Neural cell (in vitro differentiated cells): ENCODE results near the gene ATP11B. TPM values are rescaled to one million over a fixed set of nuclear protein-coding genes. Genes with fewer than 3 reads are reported as not detected.

ENCODE experiments used
- H2AFZ ChIP-seq: fragments of 200-600, 300-800 bp; sonication (generic), shearing (Covaris generic); 2 replicates; pipeline ENCODE4 v1.6.0; 2014; ENCODE audit warnings: low read depth, mild to moderate bottlenecking, antibody characterized with exemption, low read length, moderate library complexity
- H3F3A ChIP-seq: fragments of 200-600 bp; shearing (Covaris generic); 2 replicates; pipeline ENCODE4 v1.6.1; 2016; ENCODE audit warnings: mild to moderate bottlenecking, moderate library complexity, mixed read lengths, antibody characterized with exemption, low read length; ENCODE audit not compliant: insufficient read depth, poor library complexity, severe bottlenecking
- H3K27ac ChIP-seq: fragments of 200-600, 300-800 bp; sonication (generic), shearing (Covaris generic); 2 replicates; pipeline ENCODE4 v1.5.1; 2014; ENCODE audit warnings: mild to moderate bottlenecking, low read length, moderate library complexity
- H3K27me3 ChIP-seq: fragments of 300-800, 200-600 bp; sonication (generic), shearing (Covaris generic); 2 replicates; pipeline ENCODE4 v1.6.0; 2014; ENCODE audit warnings: mild to moderate bottlenecking, low read depth, low read length, moderate library complexity; ENCODE audit not compliant: insufficient read depth
- H3K36me3 ChIP-seq: fragments of 300-800, 200-600 bp; sonication (generic), shearing (Covaris generic); 2 replicates; pipeline ENCODE4 v1.5.1; 2014; ENCODE audit warnings: mild to moderate bottlenecking, antibody characterized with exemption, low read length, moderate library complexity; ENCODE audit not compliant: insufficient read depth
- H3K4me2 ChIP-seq: fragments of 300-800, 200-600 bp; sonication (generic), shearing (Covaris generic); 2 replicates; pipeline ENCODE4 v1.6.0; 2014; ENCODE audit warnings: mild to moderate bottlenecking, low read length
- H3K4me3 ChIP-seq: fragments of 300-800, 200-600 bp; sonication (generic), shearing (Covaris generic); 2 replicates; pipeline ENCODE4 v1.5.1; 2014; ENCODE audit warnings: mild to moderate bottlenecking, low read length, moderate library complexity
- H3K79me2 ChIP-seq: fragments of 200-600 bp; shearing (Covaris generic); replicated peaks from 2 replicates; pipeline ENCODE4 v1.6.0; 2014; ENCODE audit warnings: mild to moderate bottlenecking, low read length, moderate library complexity; ENCODE audit not compliant: insufficient read depth
- H3K9ac ChIP-seq: fragments of 300-800, 200-600 bp; sonication (generic), shearing (Covaris generic); 2 replicates; pipeline ENCODE4 v1.6.1; 2016; ENCODE audit warnings: mild to moderate bottlenecking, low read length, mixed read lengths
- H3K9me2 ChIP-seq: fragments of 200-600 bp; shearing (Covaris generic); 2 replicates; pipeline ENCODE4 v1.6.1; 2016; ENCODE audit warnings: mild to moderate bottlenecking, low read length, mixed read lengths; ENCODE audit not compliant: insufficient read depth
- H3K9me3 ChIP-seq: fragments of 200-600, 300-800 bp; sonication (generic), shearing (Covaris generic); 2 replicates; pipeline ENCODE4 v1.6.1; 2016; ENCODE audit warnings: mild to moderate bottlenecking, mixed run types, low read length, moderate library complexity, mixed read lengths
- H4K20me1 ChIP-seq: fragments of 200-600 bp; shearing (Covaris generic); 2 replicates; pipeline ENCODE4 v1.6.1; 2016; ENCODE audit warnings: mild to moderate bottlenecking, mixed run types; ENCODE audit not compliant: insufficient read depth
- EP300 ChIP-seq: fragments of 450-650 bp; conservative IDR thresholded peaks from 2 replicates; pipeline ENCODE4 v1.6.1; 2014; ENCODE audit warnings: antibody characterized with exemption, mild to moderate bottlenecking, moderate library complexity; ENCODE audit not compliant: poor library complexity, severe bottlenecking
- EZH2 ChIP-seq: fragments of 200-600, 300-800 bp; shearing (Covaris generic), sonication (generic); IDR thresholded peaks from 2 replicates; pipeline ENCODE4 v1.6.1; 2014; ENCODE audit warnings: antibody characterized with exemption, low read length, borderline replicate concordance, mild to moderate bottlenecking; ENCODE audit not compliant: insufficient read depth, poor library complexity, severe bottlenecking
- MXI1 ChIP-seq: fragments of 450-650 bp; conservative IDR thresholded peaks from 2 replicates; pipeline ENCODE4 v1.6.1; 2014; ENCODE audit warnings: antibody characterized with exemption, mild to moderate bottlenecking; ENCODE audit not compliant: poor library complexity, severe bottlenecking
- POLR2AphosphoS5 ChIP-seq: IDR thresholded peaks from 2 replicates; pipeline ENCODE4 v1.6.1; 2012
- RAD21 ChIP-seq: fragments of 450-650 bp; conservative IDR thresholded peaks from 2 replicates; pipeline ENCODE4 v1.6.1; 2014; ENCODE audit warnings: antibody characterized with exemption, mild to moderate bottlenecking, moderate library complexity
- SMC3 ChIP-seq: fragments of 450-650 bp; conservative IDR thresholded peaks from 2 replicates; pipeline ENCODE4 v1.6.1; 2014; ENCODE audit warnings: antibody characterized with exemption, mild to moderate bottlenecking, moderate library complexity; ENCODE audit not compliant: poor library complexity
- TAF1 ChIP-seq: IDR thresholded peaks from 2 replicates; pipeline ENCODE4 v1.6.1; 2012; ENCODE audit warnings: low read depth
- polyA plus RNA-seq: library from polyadenylated mRNA; depleted of rRNA; stranded (reverse); fragments of >200 nt; gene quantifications from 2 replicates; pipeline ENCODE4 v1.2.3, GENCODE V29; 2014
- TF ChIP-seq, protein P1 (sequence below): IDR thresholded peaks from 2 replicates; pipeline ENCODE4 v1.6.1; 2012; ENCODE audit warnings: borderline replicate concordance
- TF ChIP-seq, protein P2 (sequence below): fragments of 450-650 bp; IDR thresholded peaks from 2 replicates; pipeline ENCODE4 v1.5.1; 2014; ENCODE audit warnings: antibody characterized with exemption, mild to moderate bottlenecking, moderate library complexity; ENCODE audit not compliant: poor library complexity, severe bottlenecking

The ATP11B gene
- polyA plus RNA-seq, 1 donor from 2014 or later = 31.2 TPM

DNA sequence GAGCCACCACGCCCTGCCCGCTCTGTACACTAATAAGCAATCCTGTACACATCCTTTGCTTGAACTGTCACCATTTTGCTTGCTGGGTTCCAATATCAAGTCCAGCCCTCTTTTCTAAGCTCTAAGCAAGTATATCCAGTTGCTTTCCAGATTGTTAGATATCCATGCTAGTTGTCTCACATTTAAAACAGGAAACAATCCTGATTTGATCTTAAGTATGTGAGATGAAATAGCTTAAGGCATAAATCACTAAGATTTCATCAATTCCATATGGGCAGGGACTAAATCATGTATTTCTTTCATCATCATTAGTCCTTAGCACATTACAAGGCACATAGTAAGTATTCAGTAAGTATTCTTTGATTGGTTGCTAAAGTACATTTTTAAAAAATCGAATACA, 16.2 kb downstream of the ATP11B start:
- H3K36me3 ChIP-seq = no peaks in the 10 kb centered on the region
- H3K4me3 ChIP-seq = no peak overlapping the region
- no peaks in the 10 kb centered on the region for H3F3A ChIP-seq
- H4K20me1 ChIP-seq = no peaks in the 10 kb centered on the region
- H3K27ac ChIP-seq = no peak overlapping the region
- peaks cover 37% of the 10 kb centered on the region for H3K79me2 ChIP-seq
- TF ChIP-seq, protein P1, sequence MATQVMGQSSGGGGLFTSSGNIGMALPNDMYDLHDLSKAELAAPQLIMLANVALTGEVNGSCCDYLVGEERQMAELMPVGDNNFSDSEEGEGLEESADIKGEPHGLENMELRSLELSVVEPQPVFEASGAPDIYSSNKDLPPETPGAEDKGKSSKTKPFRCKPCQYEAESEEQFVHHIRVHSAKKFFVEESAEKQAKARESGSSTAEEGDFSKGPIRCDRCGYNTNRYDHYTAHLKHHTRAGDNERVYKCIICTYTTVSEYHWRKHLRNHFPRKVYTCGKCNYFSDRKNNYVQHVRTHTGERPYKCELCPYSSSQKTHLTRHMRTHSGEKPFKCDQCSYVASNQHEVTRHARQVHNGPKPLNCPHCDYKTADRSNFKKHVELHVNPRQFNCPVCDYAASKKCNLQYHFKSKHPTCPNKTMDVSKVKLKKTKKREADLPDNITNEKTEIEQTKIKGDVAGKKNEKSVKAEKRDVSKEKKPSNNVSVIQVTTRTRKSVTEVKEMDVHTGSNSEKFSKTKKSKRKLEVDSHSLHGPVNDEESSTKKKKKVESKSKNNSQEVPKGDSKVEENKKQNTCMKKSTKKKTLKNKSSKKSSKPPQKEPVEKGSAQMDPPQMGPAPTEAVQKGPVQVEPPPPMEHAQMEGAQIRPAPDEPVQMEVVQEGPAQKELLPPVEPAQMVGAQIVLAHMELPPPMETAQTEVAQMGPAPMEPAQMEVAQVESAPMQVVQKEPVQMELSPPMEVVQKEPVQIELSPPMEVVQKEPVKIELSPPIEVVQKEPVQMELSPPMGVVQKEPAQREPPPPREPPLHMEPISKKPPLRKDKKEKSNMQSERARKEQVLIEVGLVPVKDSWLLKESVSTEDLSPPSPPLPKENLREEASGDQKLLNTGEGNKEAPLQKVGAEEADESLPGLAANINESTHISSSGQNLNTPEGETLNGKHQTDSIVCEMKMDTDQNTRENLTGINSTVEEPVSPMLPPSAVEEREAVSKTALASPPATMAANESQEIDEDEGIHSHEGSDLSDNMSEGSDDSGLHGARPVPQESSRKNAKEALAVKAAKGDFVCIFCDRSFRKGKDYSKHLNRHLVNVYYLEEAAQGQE = no peak
- TF ChIP-seq TAF1 (no peak), MXI1 (no peak), EZH2 (no peak), POLR2AphosphoS5 (no peak), SMC3 (no peak), RAD21 (no peak), EP300 (no peak)
- TF ChIP-seq, protein P2, sequence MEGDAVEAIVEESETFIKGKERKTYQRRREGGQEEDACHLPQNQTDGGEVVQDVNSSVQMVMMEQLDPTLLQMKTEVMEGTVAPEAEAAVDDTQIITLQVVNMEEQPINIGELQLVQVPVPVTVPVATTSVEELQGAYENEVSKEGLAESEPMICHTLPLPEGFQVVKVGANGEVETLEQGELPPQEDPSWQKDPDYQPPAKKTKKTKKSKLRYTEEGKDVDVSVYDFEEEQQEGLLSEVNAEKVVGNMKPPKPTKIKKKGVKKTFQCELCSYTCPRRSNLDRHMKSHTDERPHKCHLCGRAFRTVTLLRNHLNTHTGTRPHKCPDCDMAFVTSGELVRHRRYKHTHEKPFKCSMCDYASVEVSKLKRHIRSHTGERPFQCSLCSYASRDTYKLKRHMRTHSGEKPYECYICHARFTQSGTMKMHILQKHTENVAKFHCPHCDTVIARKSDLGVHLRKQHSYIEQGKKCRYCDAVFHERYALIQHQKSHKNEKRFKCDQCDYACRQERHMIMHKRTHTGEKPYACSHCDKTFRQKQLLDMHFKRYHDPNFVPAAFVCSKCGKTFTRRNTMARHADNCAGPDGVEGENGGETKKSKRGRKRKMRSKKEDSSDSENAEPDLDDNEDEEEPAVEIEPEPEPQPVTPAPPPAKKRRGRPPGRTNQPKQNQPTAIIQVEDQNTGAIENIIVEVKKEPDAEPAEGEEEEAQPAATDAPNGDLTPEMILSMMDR = no peak
- H3K27me3 ChIP-seq = no peaks in the 10 kb centered on the region
- no peak overlapping the region for H3K4me2 ChIP-seq
- no peak overlapping the region for H3K9ac ChIP-seq
- H3K9me2 ChIP-seq = no peaks in the 10 kb centered on the region
- H2AFZ ChIP-seq = no peak overlapping the region
- no peaks in the 10 kb centered on the region for H3K9me3 ChIP-seq

DNA sequence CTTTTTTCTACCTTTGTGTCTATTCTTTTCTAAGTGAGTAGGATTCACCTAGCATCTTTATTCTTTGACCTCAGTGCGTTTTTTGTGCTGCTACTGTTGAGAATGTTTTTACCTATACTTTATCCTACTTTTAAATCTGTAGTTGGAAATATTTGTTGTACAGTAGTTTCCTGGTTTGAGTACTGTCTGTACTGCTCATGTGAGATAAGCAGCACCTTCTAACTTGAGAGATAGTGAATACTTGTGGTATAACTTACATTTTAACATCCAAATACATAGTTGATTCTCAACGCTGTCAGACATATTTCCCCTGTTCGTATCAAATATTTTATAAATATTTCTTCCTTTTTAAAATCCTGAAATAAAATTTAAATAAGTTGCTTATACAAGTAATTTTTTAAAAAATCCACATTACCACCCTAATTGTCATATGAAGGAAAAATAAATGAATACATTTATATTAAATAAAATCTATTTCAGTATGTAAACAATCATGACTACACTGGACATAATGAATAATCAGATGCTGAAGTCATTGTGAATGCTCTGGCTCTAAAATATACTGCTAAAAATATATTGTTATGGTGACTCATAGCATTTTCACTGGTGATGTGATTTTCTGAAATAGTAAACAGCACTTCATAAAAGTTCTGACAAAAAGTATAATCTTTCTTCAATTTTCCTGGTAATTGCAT, 17.4 kb downstream of the ATP11B start:
- Histone ChIP-seq H3K9me2 (no peaks in the 10 kb centered on the region), H3K27ac (no peak overlapping the region), H3K9me3 (no peaks in the 10 kb centered on the region), H3K36me3 (no peaks in the 10 kb centered on the region), H4K20me1 (no peaks in the 10 kb centered on the region), H3F3A (no peaks in the 10 kb centered on the region), H2AFZ (no peak overlapping the region), H3K9ac (no peak overlapping the region), H3K79me2 (peaks cover 36% of the 10 kb centered on the region), H3K27me3 (no peaks in the 10 kb centered on the region), H3K4me3 (no peak overlapping the region), H3K4me2 (no peak overlapping the region)
- TF ChIP-seq POLR2AphosphoS5 (no peak), EZH2 (no peak), MXI1 (no peak), EP300 (no peak), SMC3 (no peak), RAD21 (no peak), TAF1 (no peak)
- TF ChIP-seq, protein P1 = no peak
- TF ChIP-seq, protein P2 = no peak
